Measurements from ENCODE around the gene FHOD3. TPM values are rescaled to one million over a fixed set of nuclear protein-coding genes. Genes with fewer than 3 reads are reported as not detected.

Gene FHOD3
- total and polyA plus RNA-seq, 4 donors = 0.57 to 1.3 (median 1.2) TPM; not detected in 1

GRCh38 chr18:36391426-36392145 is 94.1 kb downstream of the FHOD3 start:
- Histone ChIP-seq H3K9me3 (ENCODE audit: control insufficient read depth in 4 of 4, low read length in 3 of 4) (peaks cover 0 to 8% (median 3%) of the 10 kb centered on the region in 4 donors), H3K4me3 (ENCODE audit: low read depth in 1 of 3, low read length in 3 of 3) (no peak overlapping the region), H3K9ac (ENCODE audit: low read depth in 1 of 2, low read length in 2 of 2) (no peak overlapping the region), H3K36me3 (ENCODE audit: control insufficient read depth in 4 of 4, insufficient read depth in 3 of 4, low read depth in 1 of 4, low read length in 3 of 4) (no peaks in the 10 kb centered on the region), H3K4me1 (ENCODE audit: control insufficient read depth in 4 of 4, insufficient read depth in 4 of 4, low read length in 3 of 4) (no peaks in the 10 kb centered on the region), H3K27me3 (ENCODE audit: control insufficient read depth in 4 of 4, insufficient read depth in 4 of 4, low read length in 3 of 4) (no peaks in the 10 kb centered on the region), H3K27ac (ENCODE audit: low read depth in 1 of 2, low read length in 2 of 2) (no peak overlapping the region)
- no peak for DNase-seq (ENCODE audit: low spot score)
- TF ChIP-seq HNF4A (conservative IDR thresholded peaks at IDR 0.05) (no peak), CTCF (IDR thresholded peaks at IDR 0.05; ENCODE audit: low read depth, low read length, missing input control) (no peak), JUND (IDR thresholded peaks at IDR 0.05) (no peak), RXRA (IDR thresholded peaks at IDR 0.05) (no peak), RAD21 (IDR thresholded peaks at IDR 0.05) (no peak), FOXA2 (IDR thresholded peaks at IDR 0.05) (no peak), YY1 (IDR thresholded peaks at IDR 0.05) (no peak), EGR1 (IDR thresholded peaks at IDR 0.05; ENCODE audit: low read depth in 2 of 2) (no peak), SP1 (IDR thresholded peaks at IDR 0.05) (no peak), HNF4G (IDR thresholded peaks at IDR 0.05) (no peak), ATF3 (IDR thresholded peaks at IDR 0.05) (no peak), FOXA1 (IDR thresholded peaks at IDR 0.05) (no peak), TAF1 (conservative IDR thresholded peaks at IDR 0.05) (no peak), MAX (IDR thresholded peaks at IDR 0.05) (no peak), ZBTB33 (IDR thresholded peaks at IDR 0.05) (no peak)
- 92% methylated on average over 7 of the region's 7 CpGs for WGBS

GRCh38 chr18:36392164-36392978 is 94.9 kb downstream of the FHOD3 start:
- no peak overlapping the region for H3K27ac ChIP-seq (ENCODE audit: low read depth in 1 of 2, low read length in 2 of 2)
- H3K4me1 ChIP-seq (ENCODE audit: control insufficient read depth in 4 of 4, insufficient read depth in 4 of 4, low read length in 3 of 4) = no peaks in the 10 kb centered on the region
- H3K4me3 ChIP-seq (ENCODE audit: low read depth in 1 of 3, low read length in 3 of 3) = no peak overlapping the region
- no peak for DNase-seq (ENCODE audit: low spot score)
- no peak overlapping the region for H3K9ac ChIP-seq (ENCODE audit: low read depth in 1 of 2, low read length in 2 of 2)
- no peak for TF ChIP-seq ZBTB33 (IDR thresholded peaks at IDR 0.05)
- TF ChIP-seq HNF4A (conservative IDR thresholded peaks at IDR 0.05) = no peak
- no peak for TF ChIP-seq CTCF (IDR thresholded peaks at IDR 0.05; ENCODE audit: low read depth, low read length, missing input control)
- TF ChIP-seq YY1 (IDR thresholded peaks at IDR 0.05) = no peak
- no peak for TF ChIP-seq REST (IDR thresholded peaks at IDR 0.05)
- no peak for TF ChIP-seq HNF4G (IDR thresholded peaks at IDR 0.05)
- no peak for TF ChIP-seq RXRA (IDR thresholded peaks at IDR 0.05)
- no peak for TF ChIP-seq NR2F2 (IDR thresholded peaks at IDR 0.05)
- no peak for TF ChIP-seq FOXA1 (IDR thresholded peaks at IDR 0.05)
- no peaks in the 10 kb centered on the region for H3K27me3 ChIP-seq (ENCODE audit: control insufficient read depth in 4 of 4, insufficient read depth in 4 of 4, low read length in 3 of 4)
- 84% methylated on average over 4 of the region's 4 CpGs for WGBS
- peaks cover 2 to 8% (median 4%) of the 10 kb centered on the region in 4 donors for H3K9me3 ChIP-seq (ENCODE audit: control insufficient read depth in 4 of 4, low read length in 3 of 4)
- H3K36me3 ChIP-seq (ENCODE audit: control insufficient read depth in 4 of 4, insufficient read depth in 3 of 4, low read depth in 1 of 4, low read length in 3 of 4) = no peaks in the 10 kb centered on the region
